Adrenal gland (tissue), 12 donors: ENCODE results near the gene RIC3. TPM values are rescaled to one million over a fixed set of nuclear protein-coding genes. Genes with fewer than 3 reads are reported as not detected.

ENCODE experiments used
- DNase-seq, 7 donors: peaks; one replicate each; pipeline ENCODE4 v3.0.0-alpha.2; 2019 to 2020
- H3K27ac ChIP-seq, 5 donors: fragments of 200-600 bp; sonication (generic) in 4 of 5; 1 replicate in 3 of 5; 2 replicates in 2 of 5; pipeline versions ENCODE4 v1.5.1 to v1.8.0; 2016 to 2020; ENCODE audit warnings: mild to moderate bottlenecking in 1 of 5
- H3K27me3 ChIP-seq: fragments of 200-600 bp; 2 replicates; pipeline ENCODE4 v1.8.0; 2021
- H3K36me3 ChIP-seq, 2 donors: fragments of 200-600 bp; replicated peaks in 1 of 2; 1 replicate in 1 of 2; 2 replicates in 1 of 2; pipeline versions ENCODE4 v1.5.1 to v1.8.0; 2018 to 2022
- H3K4me1 ChIP-seq, 2 donors: fragments of 200-600 bp; replicated peaks in 1 of 2; 1 replicate in 1 of 2; 2 replicates in 1 of 2; pipeline versions ENCODE4 v1.5.1 to v1.8.0; 2018 to 2021
- H3K4me3 ChIP-seq, 4 donors: fragments of 200-600 bp; sonication (generic) in 3 of 4; one replicate each; pipeline ENCODE4 v1.5.1; 2016 to 2018
- H3K9me3 ChIP-seq, 3 donors: fragments of 200-600 bp; sonication (generic) in 1 of 3; replicated peaks in 1 of 3; 1 replicate in 2 of 3; 2 replicates in 1 of 3; pipeline versions ENCODE4 v1.5.1 to v1.8.0; 2016 to 2021
- POLR2A ChIP-seq, 2 donors: fragments of 450-650 bp; IDR thresholded peaks; one replicate each; pipeline ENCODE4 v1.6.1; 2017; ENCODE audit warnings: antibody characterized with exemption in 2 of 2, mild to moderate bottlenecking in 2 of 2, moderate library complexity in 1 of 2
- WGBS, 4 donors: extraction: QIAGEN DNeasy Blood & Tissue Kit in 2 of 4; methylation state at CpG; one replicate each; pipeline versions ENCODE4 v1.1.5 to v1.1.7; 2013 to 2017; 5-methylcytosine and 5-hydroxymethylcytosine counted together
- intact Hi-C, 2 donors: fragments of 100-400 bp; cut with DNase I; formaldehyde crosslinking; loops; one replicate each; pipeline versions ENCODE4 v1.14.1 to v1.15.0; 2022 to 2023
- polyA plus RNA-seq, 3 donors: library from polyadenylated mRNA; stranded (reverse); fragments of 200-250 nt in 2 of 3; fragments of 350-450 nt in 1 of 3; fragmentation: Illumina TruSeq in 1 of 3; extraction: RNeasy Lipid Tissue Mini Kit (QIAGEN cat#74804) in 1 of 3; gene quantifications; one replicate each; pipeline ENCODE4 v1.2.3, GENCODE V29; 2013 to 2014
- total RNA-seq, 9 donors: library from RNA; depleted of rRNA in 4 of 9; stranded (reverse); fragments of >200 nt in 4 of 9; fragments of 120-200 nt in 1 of 9; fragmentation: NEBNext Ultra II Directional in 1 of 9; extraction: Animal tissue kit (Norgen Biotek cat#: 25700) in 1 of 9; gene quantifications; one replicate each; pipeline versions ENCODE4 v1.1.0 to v1.2.4, GENCODE V29; 2013 to 2023
- TF ChIP-seq, protein P1 (sequence below), 6 experiments: fragments of 450-650 bp in 4 of 6; fragments of 200-600 bp in 2 of 6; sonication (generic) in 1 of 6; IDR thresholded peaks; 1 replicate in 5 of 6; 2 replicates in 1 of 6; pipeline versions ENCODE4 v1.5.1 to v1.8.0; 2016 to 2021; ENCODE audit warnings: antibody characterized with exemption in 6 of 6, mild to moderate bottlenecking in 2 of 6, moderate library complexity in 1 of 6
- donor health status: healthy with polysubstance abuse.
- donor health status: Bipolar disorder and iron deficiency.
- donor health status: DM: yes; HTN: yes; CAD: no.
- donor health status: DM: no; HTN: no; CAD: no.
- donor health status: DM: no; HTN: no; CAD: no.
- donor health status: DM: yes; HTN: yes; CAD: no.

Gene RIC3
- total and polyA plus RNA-seq, 12 donors: 11.0 to 45.5 (median 29.4) TPM

DNA sequence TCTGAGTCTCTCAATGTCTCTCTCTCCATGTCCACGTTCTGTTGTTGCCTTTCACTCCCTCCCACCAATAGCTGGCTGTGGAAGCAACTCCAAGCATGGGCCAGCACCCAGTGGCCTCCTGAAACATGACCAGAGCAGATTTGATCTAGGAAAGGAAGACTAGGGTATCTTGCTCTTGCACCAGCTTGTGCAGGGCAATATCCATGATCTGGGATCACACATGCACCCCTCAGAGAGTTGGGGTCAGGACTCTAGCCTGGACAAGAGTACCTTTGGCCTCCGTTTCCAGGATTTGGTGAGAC lies 34.5 kb upstream of the RIC3 start:
- Histone ChIP-seq H3K4me3 (no peak overlapping the region), H3K4me1 (no peaks in the 10 kb centered on the region), H3K36me3 (no peaks in the 10 kb centered on the region), H3K27me3 (peaks cover 4% of the 10 kb centered on the region), H3K27ac (no peak overlapping the region), H3K9me3 (no peaks in the 10 kb centered on the region)
- TF ChIP-seq, protein P1, sequence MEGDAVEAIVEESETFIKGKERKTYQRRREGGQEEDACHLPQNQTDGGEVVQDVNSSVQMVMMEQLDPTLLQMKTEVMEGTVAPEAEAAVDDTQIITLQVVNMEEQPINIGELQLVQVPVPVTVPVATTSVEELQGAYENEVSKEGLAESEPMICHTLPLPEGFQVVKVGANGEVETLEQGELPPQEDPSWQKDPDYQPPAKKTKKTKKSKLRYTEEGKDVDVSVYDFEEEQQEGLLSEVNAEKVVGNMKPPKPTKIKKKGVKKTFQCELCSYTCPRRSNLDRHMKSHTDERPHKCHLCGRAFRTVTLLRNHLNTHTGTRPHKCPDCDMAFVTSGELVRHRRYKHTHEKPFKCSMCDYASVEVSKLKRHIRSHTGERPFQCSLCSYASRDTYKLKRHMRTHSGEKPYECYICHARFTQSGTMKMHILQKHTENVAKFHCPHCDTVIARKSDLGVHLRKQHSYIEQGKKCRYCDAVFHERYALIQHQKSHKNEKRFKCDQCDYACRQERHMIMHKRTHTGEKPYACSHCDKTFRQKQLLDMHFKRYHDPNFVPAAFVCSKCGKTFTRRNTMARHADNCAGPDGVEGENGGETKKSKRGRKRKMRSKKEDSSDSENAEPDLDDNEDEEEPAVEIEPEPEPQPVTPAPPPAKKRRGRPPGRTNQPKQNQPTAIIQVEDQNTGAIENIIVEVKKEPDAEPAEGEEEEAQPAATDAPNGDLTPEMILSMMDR (IDR thresholded peaks at IDR 0.05): no peak
- TF ChIP-seq POLR2A (IDR thresholded peaks at IDR 0.05): no peak
- DNase-seq: peak in 1 of 7 donors; percentile 17
- intact Hi-C loops: no loop called here
- WGBS, 4 donors: 74 to 91% (median 82%) methylated on average over 2 of the region's 2 CpGs

DNA sequence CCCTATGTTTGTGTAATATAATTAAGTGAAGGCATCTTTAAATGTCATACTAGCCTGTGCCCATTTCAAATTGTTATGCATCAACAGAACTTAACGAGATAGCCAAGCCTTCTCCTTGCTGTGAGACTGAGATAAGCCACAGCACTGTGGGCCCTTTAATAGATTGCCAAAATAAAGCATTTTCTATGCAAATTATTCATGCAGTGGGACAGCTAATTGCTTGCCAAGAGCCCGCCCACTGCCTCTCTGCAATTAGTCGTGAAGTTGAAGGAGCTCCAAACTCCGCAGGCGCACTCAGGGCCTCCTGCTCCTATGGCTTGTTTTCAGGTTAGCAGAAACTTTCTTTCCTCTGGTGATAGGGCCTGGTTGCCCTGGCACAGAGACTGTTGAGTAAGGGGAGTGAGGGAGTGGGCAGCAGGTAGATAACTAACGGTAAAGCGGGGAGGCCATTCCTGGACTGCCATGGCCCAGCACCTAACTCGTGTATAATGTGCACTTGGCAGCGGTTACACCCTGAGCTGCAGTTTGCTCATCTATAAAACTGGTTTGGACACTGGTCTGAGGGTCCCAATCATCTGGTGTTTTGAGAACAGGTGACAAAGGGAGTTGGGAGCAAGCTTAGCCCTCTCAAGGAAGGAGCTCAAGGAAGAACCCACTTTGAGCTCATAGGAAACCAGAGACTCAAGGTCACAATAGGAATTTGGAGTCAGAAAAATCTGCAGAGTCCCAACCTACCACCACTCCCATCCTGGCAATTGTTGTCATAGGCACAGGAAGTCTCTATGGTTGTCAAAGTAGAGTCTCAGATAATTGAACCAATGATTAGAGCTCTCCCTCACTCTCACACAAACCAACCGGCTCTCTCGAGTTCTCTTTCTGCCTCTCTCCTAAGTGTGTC lies 33.9 kb upstream of the RIC3 start:
- peak in 1 of 7 donors; percentile 21 for DNase-seq
- TF ChIP-seq, protein P1 (IDR thresholded peaks at IDR 0.05): no peak
- no peak for TF ChIP-seq POLR2A (IDR thresholded peaks at IDR 0.05)
- WGBS, 4 donors: 84 to 90% (median 86%) methylated on average over 11 of the region's 11 CpGs

DNA sequence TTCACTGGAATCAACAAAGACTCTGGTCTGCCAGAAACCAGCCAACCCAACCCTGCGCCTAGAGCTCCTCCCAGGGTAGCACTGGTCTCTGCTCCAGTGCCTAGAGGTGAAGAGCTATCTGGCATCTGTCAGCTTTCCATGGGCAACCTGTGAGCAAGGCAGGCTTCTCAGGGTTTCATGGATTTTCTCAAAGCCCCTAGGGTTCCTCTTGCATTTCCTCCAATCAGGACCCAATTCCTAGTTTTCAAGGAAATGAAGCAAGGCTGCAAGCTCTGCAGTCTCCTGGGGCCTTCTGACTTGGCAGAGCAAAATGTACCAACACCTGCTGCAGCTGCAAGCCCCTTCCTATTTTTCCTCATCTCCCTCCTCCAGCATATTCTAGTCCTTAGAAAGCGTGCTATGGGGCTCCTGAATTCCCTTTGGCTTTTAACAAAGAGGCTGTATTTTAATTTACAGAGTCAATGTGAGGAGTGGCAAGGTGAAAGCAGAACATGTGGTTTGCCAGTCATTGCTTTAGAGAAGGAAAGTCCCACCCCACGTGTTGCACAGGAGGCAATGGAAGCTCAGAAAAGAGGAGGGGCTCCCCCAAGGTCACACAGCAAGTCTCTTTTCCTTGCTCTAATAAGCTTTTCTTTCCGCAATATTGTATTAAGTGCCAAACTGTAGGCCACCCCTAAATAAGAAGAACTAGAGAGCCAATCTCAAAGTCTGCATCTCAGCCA lies 33.0 kb upstream of the RIC3 start:
- no peaks in the 10 kb centered on the region for H3K9me3 ChIP-seq
- H3K27me3 ChIP-seq: no peaks in the 10 kb centered on the region
- no peak overlapping the region for H3K4me3 ChIP-seq
- no peak overlapping the region for H3K27ac ChIP-seq
- no peaks in the 10 kb centered on the region for H3K4me1 ChIP-seq
- peak in 1 of 7 donors; percentile 37 for DNase-seq
- 49 to 56% (median 54%) methylated on average over 4 of the region's 4 CpGs for WGBS, 4 donors
- intact Hi-C loops: no loop called here
- TF ChIP-seq POLR2A (IDR thresholded peaks at IDR 0.05): no peak
- TF ChIP-seq, protein P1 (IDR thresholded peaks at IDR 0.05): no peak
- no peaks in the 10 kb centered on the region for H3K36me3 ChIP-seq

More for the DNA sequence above, 33.9 kb upstream of the RIC3 start:
- Histone ChIP-seq H3K27ac (no peak overlapping the region), H3K4me1 (no peaks in the 10 kb centered on the region), H3K27me3 (peaks cover 4% of the 10 kb centered on the region), H3K9me3 (no peaks in the 10 kb centered on the region), H3K4me3 (no peak overlapping the region), H3K36me3 (no peaks in the 10 kb centered on the region)
- intact Hi-C loops: no loop called here

DNA sequence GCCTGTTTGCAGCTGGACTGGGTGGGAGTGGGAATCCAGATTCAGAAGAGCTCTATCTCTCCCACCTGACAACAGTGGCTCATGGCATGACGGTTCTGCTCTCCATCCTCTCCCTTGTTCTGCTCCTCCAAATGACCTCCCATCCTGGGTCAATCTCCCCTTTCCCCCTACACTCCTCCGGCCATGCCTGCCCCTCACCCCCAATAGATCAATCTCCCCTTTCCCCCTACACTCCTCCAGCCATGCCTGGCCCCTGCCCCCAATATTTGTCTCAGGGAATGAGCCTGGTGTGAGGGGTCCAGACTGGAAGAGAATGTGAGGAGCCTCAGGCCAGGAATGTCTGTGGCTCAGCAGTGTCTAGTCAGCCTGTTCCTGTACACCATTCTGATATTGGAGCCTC lies 30.9 kb upstream of the RIC3 start:
- Histone ChIP-seq H3K9me3 (no peaks in the 10 kb centered on the region), H3K27me3 (no peaks in the 10 kb centered on the region), H3K4me3 (no peak overlapping the region), H3K27ac (no peak overlapping the region), H3K36me3 (no peaks in the 10 kb centered on the region), H3K4me1 (no peaks in the 10 kb centered on the region)
- intact Hi-C loops: no loop called here
- no peak for TF ChIP-seq POLR2A (IDR thresholded peaks at IDR 0.05)
- TF ChIP-seq, protein P1 (IDR thresholded peaks at IDR 0.05): no peak
- peak in 1 of 7 donors; percentile 2 for DNase-seq
- WGBS, 4 donors: 53 to 75% (median 67%) methylated on average over 2 of the region's 2 CpGs
